RWPE2 (cell line): ENCODE results near the gene ERF.

Experiments
- ATAC-seq: fragments of 200-7000 bp; cut with Tn5 transposase; 3 replicates; pipeline ENCODE4 v1.9.1; 2021; ENCODE audit warnings: low read depth
- DNase-seq: peaks from one replicate; pipeline ENCODE4 v3.0.0-alpha.2; 2020; ENCODE audit warnings: low spot score
- H3K27ac ChIP-seq: fragments of 450-650 bp; 2 replicates; pipeline ENCODE4 v1.5.1; 2017; ENCODE audit warnings: mild to moderate bottlenecking; ENCODE audit not compliant: poor library complexity, severe bottlenecking
- H3K27me3 ChIP-seq: fragments of 250-450 bp; sonication (Bioruptor Pico); 2 replicates; pipeline ENCODE4 v1.5.1; 2021; ENCODE audit warnings: mild to moderate bottlenecking, moderate library complexity; ENCODE audit not compliant: insufficient read depth, poor library complexity, severe bottlenecking
- H3K36me3 ChIP-seq: fragments of 250-450 bp; sonication (Bioruptor Pico); 2 replicates; pipeline ENCODE4 v1.5.1; 2020; ENCODE audit warnings: low read depth, mild to moderate bottlenecking, moderate library complexity
- H3K4me1 ChIP-seq: fragments of 250-450 bp; sonication (Bioruptor Pico); 2 replicates; pipeline ENCODE4 v1.5.1; 2021; ENCODE audit warnings: mild to moderate bottlenecking, moderate library complexity; ENCODE audit not compliant: insufficient read depth, poor library complexity, severe bottlenecking
- H3K4me3 ChIP-seq: fragments of 250-450 bp; sonication (Bioruptor Pico); 2 replicates; pipeline ENCODE4 v1.5.1; 2021; ENCODE audit warnings: mild to moderate bottlenecking, moderate library complexity; ENCODE audit not compliant: severe bottlenecking
- H3K9me3 ChIP-seq: fragments of 250-450 bp; sonication (Bioruptor Pico); 2 replicates; pipeline ENCODE4 v1.5.1; 2021; ENCODE audit warnings: mild to moderate bottlenecking, moderate library complexity; ENCODE audit not compliant: severe bottlenecking
- CTCF ChIP-seq: fragments of 450-650 bp; IDR thresholded peaks from one replicate; pipeline ENCODE4 v1.5.1; 2017; ENCODE audit warnings: mild to moderate bottlenecking, moderate library complexity; ENCODE audit not compliant: poor library complexity, severe bottlenecking

ERF gene

DNA sequence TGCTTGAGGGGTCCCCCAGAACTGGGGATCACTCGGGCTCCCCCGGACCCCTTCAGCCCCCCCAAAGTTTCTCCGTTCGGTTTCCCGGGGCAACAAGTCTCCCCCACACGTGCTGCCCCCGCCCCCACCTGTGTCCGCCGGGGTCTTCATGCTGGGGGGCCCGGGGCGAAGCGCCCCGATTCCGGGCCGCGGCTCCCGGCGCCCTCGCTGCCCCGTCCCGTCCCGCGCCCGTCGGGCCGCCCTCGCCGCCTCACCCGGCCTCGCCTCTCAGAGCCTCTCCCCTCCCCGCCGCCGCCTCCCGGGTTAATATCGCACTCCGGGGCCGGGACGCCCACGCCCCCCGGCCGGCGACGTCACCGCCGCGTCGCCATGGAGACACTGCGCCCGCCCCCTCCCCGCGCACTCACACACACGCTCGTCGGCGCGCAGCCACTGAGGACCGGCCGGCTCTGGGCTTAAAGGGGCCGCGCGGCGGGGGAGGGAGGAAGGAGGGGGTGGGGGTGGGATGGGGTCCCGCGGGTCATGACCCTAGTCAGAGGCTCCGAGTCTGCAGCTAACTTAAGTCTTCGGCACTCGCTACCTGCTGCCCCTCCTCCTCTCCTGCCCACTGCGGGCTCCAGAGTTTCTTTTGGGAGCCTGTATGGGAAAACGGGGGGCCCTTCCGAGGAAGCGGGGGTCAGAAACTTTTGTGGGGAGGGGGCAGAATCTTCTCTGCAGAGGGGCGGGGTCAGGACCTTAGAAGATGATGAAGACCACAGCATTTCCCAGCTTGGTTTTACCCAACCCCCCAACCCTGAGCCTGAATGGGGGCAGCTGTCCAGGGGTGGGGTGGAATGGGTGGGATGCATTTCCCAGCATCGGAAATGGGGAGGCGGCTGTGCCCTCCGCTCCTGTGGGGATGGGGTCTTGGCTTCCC lies at the start of gene ERF:
Gene ERF, minus strand, starts transcription at position 279 of the 916 bp plus-strand sequence. Its CDS starts 129 bp downstream, at position 150.
- ATAC-seq: peak; percentile 51
- peak; percentile 89 for DNase-seq

DNA sequence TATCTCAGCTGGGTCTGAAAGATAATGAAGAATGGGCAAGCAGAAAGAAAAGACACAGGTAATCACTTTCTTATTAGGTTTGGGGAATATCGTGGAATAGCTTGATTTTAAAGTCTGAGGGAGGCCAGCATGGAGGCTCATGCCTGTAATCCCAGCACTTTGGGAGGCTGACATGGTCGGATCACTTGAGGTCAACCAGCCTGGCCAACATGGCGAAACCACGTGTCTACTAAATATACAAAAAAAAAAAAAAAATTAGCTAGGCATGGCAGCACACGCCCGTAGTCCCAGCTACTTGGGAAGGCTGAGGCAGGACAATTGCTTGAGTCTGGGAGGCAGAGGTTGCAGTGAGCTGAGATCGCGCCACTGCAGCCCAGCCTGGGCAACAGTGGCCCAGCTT lies 48.9 kb upstream of the ERF start:
- TF ChIP-seq CTCF: no peak

More for the DNA sequence above, at the start of gene ERF:
- H3K36me3 ChIP-seq: peaks cover 12% of the 10 kb centered on the region
- H3K9me3 ChIP-seq: no peaks in the 10 kb centered on the region
- H3K27ac ChIP-seq: peak within 1 kb of the TSS; percentile 96
- H3K4me3 ChIP-seq: peak within 1 kb of the TSS; percentile 79
- no peaks in the 10 kb centered on the region for H3K27me3 ChIP-seq
- H3K4me1 ChIP-seq: peaks cover 7% of the 10 kb centered on the region
- no peak for TF ChIP-seq CTCF

DNA sequence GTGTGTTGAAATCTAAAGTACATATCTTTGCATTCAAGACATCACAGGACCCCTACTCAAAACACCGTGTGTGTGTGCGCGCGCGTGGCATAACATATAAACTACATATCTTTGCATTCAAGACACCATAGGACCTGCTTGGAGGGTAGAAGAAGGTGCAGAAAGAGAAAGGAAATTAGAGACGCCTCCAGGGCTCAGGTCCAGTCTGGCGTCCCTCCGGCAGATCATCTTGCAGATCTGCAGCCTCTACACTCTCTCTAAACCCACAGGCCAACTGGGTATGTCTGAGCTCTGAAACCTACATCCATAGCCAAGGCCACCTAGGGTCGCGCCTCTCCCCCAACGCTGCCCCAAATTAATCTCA lies 48.2 kb upstream of the ERF start:
- DNase-seq (no peak), ATAC-seq (no peak)
- TF ChIP-seq CTCF: no peak
- Histone ChIP-seq H3K4me1 (peaks cover 10% of the 10 kb centered on the region), H3K27me3 (no peaks in the 10 kb centered on the region), H3K4me3 (peak overlapping the region; percentile 54), H3K9me3 (no peaks in the 10 kb centered on the region), H3K36me3 (peaks cover 5% of the 10 kb centered on the region; the same call in 1 of the 2 replicates), H3K27ac (peak overlapping the region; percentile 43)

More for the DNA sequence above, 48.9 kb upstream of the ERF start:
- Histone ChIP-seq H3K9me3 (no peaks in the 10 kb centered on the region), H3K27ac (no peak overlapping the region), H3K4me3 (no peak overlapping the region), H3K4me1 (peaks cover 10% of the 10 kb centered on the region), H3K36me3 (peaks cover 5% of the 10 kb centered on the region; the same call in 1 of the 2 replicates), H3K27me3 (no peaks in the 10 kb centered on the region)
- no peak for DNase-seq
- no peak for ATAC-seq

DNA sequence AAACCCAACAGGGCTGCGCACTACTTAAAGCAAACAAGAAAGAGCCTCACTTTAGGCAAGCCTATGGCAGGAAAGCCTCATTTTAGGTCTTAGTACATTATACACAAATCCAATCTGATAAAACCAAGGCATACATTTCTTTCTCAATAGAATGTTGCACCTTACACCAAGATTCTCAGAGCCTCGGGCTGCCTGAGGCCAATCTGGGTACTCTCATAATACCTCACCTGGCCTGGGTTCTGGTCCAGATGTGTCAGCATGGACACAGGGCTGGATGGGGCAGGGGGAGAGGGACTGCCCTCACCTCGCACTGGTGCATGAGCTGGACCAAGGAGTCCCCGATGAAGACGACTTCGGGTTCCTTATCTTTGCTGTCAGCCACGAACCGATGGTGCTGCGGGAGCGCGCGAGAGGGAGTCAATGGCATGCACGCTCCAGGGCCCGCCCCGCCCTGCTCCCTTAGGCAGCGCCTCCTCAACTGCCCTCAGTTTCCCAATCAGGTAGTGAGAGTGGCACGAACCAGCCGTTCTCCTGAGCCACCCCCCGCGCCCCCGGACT lies 46.8 kb upstream of the ERF start, which contains the start of gene PRR19:
Gene PRR19, plus strand, starts transcription at position 487 of the 558 bp plus-strand sequence. CDS start 7,453 bp downstream, outside the sequence.
- Histone ChIP-seq H3K27ac (peak within 1 kb of the TSS; percentile 43), H3K27me3 (no peaks in the 10 kb centered on the region), H3K9me3 (no peaks in the 10 kb centered on the region), H3K4me1 (peaks cover 10% of the 10 kb centered on the region), H3K36me3 (peaks cover 9% of the 10 kb centered on the region), H3K4me3 (peak within 1 kb of the TSS; percentile 54)
- DNase-seq (no peak), ATAC-seq (peak; percentile 40)
- TF ChIP-seq CTCF: no peak
